LNCAP (cell line): ENCODE measurements around the gene SSBP4.

Source experiments
- TF ChIP-seq, protein P1 (sequence below): fragments of 450-650 bp; IDR thresholded peaks from 2 replicates; pipeline ENCODE4 v1.5.1; 2017; ENCODE audit warnings: mild to moderate bottlenecking

Gene SSBP4

DNA sequence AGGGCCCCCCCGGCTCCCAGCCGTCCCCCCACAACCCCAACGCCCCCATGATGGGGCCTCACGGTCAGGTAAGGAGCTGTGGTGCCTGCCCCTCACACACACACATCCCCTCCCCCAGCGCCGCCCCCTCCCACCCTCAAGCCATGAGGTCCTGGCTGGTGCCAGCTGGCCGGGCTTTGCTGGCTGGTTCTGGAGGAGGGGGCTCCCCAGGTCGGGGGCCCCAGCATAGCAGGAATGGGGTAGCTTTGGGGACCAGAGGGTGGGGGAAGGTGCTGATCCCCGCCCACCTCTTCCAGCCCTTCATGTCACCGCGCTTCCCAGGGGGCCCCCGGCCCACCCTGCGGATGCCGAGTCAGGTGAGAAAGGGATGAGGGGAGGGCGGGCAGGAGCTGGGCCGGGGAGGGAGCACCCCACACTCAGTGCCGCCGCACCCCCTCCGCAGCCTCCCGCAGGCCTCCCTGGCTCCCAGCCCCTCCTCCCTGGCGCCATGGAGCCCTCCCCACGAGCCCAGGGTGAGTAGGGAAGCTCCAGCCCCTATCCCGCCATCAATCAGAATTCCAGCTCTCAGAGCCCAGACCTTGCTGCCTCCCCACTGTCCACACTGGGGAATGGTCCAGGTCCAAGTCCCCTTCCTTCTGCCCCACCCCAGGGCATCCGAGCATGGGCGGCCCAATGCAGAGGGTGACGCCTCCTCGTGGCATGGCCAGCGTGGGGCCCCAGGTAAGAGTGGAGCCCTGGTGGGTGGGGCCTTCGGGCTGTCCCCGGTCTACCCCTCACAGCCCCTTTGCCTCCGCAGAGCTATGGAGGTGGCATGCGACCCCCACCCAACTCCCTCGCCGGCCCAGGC, 12.4 kb downstream of the SSBP4 start:
- TF ChIP-seq, protein P1, sequence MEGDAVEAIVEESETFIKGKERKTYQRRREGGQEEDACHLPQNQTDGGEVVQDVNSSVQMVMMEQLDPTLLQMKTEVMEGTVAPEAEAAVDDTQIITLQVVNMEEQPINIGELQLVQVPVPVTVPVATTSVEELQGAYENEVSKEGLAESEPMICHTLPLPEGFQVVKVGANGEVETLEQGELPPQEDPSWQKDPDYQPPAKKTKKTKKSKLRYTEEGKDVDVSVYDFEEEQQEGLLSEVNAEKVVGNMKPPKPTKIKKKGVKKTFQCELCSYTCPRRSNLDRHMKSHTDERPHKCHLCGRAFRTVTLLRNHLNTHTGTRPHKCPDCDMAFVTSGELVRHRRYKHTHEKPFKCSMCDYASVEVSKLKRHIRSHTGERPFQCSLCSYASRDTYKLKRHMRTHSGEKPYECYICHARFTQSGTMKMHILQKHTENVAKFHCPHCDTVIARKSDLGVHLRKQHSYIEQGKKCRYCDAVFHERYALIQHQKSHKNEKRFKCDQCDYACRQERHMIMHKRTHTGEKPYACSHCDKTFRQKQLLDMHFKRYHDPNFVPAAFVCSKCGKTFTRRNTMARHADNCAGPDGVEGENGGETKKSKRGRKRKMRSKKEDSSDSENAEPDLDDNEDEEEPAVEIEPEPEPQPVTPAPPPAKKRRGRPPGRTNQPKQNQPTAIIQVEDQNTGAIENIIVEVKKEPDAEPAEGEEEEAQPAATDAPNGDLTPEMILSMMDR: no peak

DNA sequence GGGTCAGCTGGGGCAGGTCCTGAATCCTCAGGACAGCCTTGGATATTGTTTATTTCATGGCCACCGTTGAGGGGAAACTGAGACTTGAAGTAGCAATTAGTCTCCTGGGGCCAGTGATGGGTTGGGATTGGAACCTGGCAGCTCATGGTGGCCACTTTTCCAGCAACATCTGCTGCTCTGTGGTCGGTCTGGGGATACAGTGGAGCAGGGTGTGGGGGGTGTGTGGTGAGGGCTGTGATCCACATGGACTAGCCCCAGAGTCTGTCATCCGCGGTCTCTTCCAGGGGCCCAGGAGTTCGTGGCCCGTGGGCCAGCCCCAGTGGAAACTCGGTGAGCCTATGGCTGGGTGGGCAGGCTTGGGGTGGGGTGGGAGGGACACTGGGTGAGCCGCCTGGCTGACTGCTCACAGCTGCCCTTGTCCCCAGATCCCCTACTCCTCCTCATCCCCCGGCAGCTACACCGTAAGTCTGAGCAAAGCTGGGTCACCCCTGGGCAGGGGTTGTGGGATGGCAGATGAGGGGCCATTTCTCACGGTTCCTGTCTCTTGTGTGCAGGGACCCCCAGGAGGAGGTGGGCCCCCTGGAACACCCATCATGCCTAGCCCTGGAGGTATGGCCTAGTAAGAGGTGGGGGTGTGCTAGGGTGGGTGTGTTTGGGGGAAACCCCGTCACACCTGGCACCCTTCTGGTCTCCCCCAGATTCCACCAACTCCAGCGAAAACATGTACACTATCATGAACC, 13.2 kb downstream of the SSBP4 start:
- TF ChIP-seq, protein P1: no peak

DNA sequence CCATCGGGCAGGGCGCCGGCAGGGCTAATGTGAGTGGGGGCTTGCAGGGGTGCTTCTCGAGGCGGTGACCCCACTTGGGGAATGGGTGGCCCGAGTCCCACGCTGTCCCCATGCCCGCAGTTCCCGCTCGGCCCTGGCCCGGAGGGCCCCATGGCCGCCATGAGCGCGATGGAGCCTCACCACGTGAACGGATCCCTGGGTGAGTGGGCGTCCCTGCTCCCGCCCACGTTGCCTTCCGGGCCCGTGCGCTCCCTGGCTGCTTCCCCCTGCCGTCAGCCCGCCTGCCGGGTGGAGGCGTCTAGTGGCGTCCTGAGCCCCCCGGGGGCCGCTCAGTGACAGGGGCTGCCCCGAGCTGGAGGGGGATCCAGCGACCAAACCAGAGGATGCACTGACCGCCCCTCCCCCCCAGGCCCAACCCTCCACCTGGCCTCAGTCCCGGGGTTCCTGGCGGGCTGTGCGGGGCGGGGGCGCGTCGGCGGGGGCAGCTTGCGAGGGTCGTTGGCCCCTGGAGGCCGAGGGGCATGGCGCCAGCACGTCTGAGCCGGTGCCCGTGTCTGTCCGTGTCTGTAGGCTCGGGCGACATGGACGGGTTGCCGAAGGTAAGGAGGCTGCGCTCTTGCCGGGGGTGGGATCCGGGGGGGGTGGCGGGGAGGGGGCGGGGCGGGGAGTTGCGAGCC, 14.0 kb downstream of the SSBP4 start:
- TF ChIP-seq, protein P1: no peak

DNA sequence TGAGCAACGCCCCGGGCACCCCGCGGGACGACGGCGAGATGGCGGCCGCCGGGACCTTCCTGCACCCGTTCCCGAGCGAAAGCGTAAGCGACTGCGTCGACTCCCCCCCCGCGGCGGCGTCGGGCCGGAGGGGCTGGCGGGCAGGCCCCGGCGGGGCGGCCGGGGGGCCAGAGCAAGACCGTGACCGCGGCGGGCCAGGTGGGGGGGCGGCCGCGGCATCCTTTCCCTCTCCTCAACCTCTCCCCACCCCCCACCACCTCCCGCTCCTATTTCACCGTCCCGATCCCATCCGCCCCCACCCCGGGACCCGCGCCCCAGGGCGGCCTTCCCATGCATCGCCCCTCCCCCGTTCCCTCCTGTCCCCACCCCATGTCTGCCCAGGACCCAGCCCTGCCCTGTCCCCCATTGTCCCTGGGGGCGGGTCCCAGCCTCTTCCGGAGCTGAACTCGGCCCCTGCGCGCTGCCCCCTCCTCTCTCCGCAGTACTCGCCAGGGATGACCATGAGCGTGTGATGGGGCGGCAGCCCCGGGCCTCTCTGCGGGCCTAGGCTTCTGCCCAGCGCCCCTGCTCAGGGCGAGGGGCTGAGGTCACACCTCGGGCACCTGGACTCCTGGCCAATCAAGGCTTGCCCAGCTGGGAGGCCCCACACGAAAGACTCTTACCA, 14.7 kb downstream of the SSBP4 start:
- TF ChIP-seq, protein P1: no peak

DNA sequence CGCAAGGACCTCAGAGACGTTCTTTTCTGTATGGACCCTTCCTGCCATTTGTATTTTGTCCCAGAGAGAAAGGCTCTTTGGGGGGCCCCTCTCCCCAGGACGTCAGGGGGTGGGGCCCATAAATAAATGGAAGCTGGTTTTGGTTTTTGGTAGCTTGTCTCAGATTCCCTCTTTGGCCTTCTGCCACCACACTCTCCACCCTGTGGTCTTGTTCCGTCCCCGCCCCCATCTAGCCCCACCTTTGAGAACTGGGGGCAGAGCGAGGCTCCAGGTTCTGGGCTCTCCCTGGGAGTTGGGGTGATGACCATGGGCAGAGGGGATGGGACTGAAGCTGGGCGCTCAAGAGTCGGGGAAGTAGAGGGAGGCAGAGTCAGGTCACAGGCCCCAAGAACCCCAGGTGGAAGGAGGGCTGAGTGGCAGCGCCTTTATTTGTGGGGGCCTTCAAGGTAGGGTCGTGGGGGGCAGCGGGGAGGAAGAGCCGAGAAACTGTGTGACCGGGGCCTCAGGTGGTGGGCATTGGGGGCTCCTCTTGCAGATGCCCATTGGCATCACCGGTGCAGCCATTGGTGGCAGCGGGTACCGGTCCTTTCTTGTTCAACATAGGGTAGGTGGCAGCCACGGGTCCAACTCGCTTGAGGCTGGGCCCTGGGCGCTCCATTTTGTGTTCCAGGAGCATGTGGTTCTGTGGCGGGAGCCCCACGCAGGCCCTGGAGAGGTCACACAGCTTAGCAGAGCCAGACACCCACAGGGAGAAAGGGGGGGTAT, 15.4 kb downstream of the SSBP4 start:
- TF ChIP-seq, protein P1: no peak

DNA sequence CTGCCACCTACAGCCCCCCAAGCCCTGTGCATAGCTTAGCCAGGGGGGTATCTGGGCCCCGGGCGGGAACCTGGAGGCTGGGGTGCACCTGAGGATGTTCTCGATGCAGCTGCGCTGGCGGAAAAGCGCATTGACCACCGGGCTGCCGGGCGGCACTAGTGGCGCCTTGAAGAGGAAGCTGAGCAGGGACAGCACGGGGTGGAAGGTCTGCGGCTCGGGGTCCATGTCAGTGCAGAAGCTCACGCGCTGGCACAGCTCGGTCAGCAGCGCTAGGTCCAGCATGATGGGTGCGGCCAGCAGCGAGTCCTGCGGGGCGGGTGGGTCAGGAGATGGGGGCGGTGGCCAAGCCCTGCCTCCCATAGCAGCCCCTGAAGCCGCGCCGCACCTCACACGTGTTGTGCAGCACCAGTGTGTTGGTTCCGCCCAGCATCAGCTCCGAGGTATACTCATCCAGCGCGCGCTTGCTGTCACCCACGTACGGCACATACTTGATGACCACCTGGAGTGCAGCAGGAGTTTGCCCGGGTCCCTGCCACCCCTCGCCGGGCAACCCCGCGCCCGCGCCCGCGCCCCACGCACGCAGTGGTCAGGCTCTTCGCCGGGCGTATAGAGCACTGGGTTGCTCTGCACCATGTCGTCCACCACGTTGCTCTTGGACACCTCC, 16.1 kb downstream of the SSBP4 start:
- TF ChIP-seq, protein P1: no peak
